Esophagus squamous epithelium (tissue), 5 donors: ENCODE data around the gene CBX5. TPM values are rescaled to one million over a fixed set of nuclear protein-coding genes. Genes with fewer than 3 reads are reported as not detected.

Source experiments
- DNase-seq: peaks from one replicate; lab custom pipeline; 2025; lab: John Stamatoyannopoulos, UW
- H3K27ac ChIP-seq, 4 donors: fragments of 200-600 bp; sonication (generic); one replicate each; pipeline ENCODE4 v1.5.1; 2016 to 2019; ENCODE audit warnings: mild to moderate bottlenecking in 1 of 4
- H3K27me3 ChIP-seq, 4 donors: fragments of 200-600 bp; sonication (generic); 1 replicate in 3 of 4; 2 replicates in 1 of 4; pipeline versions ENCODE4 v1.5.1 to v1.6.0; 2017 to 2021; ENCODE audit warnings: antibody characterized with exemption in 1 of 4
- H3K36me3 ChIP-seq, 3 donors: fragments of 200-600 bp; sonication (generic); one replicate each; pipeline ENCODE4 v1.5.1; 2016 to 2019
- H3K4me1 ChIP-seq, 3 donors: fragments of 200-600 bp; sonication (generic); one replicate each; pipeline ENCODE4 v1.5.1; 2017 to 2019
- H3K4me3 ChIP-seq, 4 donors: fragments of 200-600 bp; sonication (generic); 1 replicate in 3 of 4; 2 replicates in 1 of 4; pipeline ENCODE4 v1.5.1; 2016 to 2019; ENCODE audit warnings: mild to moderate bottlenecking in 2 of 4, moderate library complexity in 1 of 4
- H3K9me3 ChIP-seq, 3 donors: fragments of 200-600 bp; sonication (generic); one replicate each; pipeline ENCODE4 v1.5.1; 2016 to 2019
- CTCF ChIP-seq, 6 experiments: fragments of 450-650 bp in 4 of 6; fragments of 200-600 bp in 2 of 6; sonication (generic) in 2 of 6; IDR thresholded peaks; one replicate each; pipeline ENCODE4 v1.5.1; 2016 to 2019; ENCODE audit warnings: antibody characterized with exemption in 6 of 6, mild to moderate bottlenecking in 4 of 6, moderate library complexity in 4 of 6
- POLR2A ChIP-seq, 4 donors: fragments of 450-650 bp; IDR thresholded peaks; one replicate each; pipeline ENCODE4 v1.6.1; 2017; ENCODE audit warnings: antibody characterized with exemption in 4 of 4, mild to moderate bottlenecking in 4 of 4, moderate library complexity in 3 of 4
- WGBS, 2 donors: methylation state at CpG; one replicate each; pipeline ENCODE4 v1.1.5; 2018; 5-methylcytosine and 5-hydroxymethylcytosine counted together
- intact Hi-C: fragments of 100-400 bp; cut with DNase I; formaldehyde crosslinking; loops from one replicate; pipeline ENCODE4 v1.15.0; 2022
- total RNA-seq, 4 donors: library from RNA; depleted of rRNA; stranded (reverse); fragments of >200 nt; gene quantifications; one replicate each; pipeline ENCODE4 v1.1.0, GENCODE V29; 2016
- donor health status: DM: yes; HTN: yes; CAD: no.

Gene CBX5
- total RNA-seq, 4 donors from 2014 or later: 13.2 to 29.9 (median 23.7) TPM

GRCh38 chr12:54261815-54262402 is 18.0 kb downstream of the CBX5 start:
- Histone ChIP-seq H3K4me3 (no peak overlapping the region), H3K27me3 (no peaks in the 10 kb centered on the region), H3K4me1 (peaks cover 0 to 51% (median 5%) of the 10 kb centered on the region in 3 donors), H3K9me3 (no peaks in the 10 kb centered on the region), H3K36me3 (peaks cover 0 to 7% (median 4%) of the 10 kb centered on the region in 3 donors), H3K27ac (no peak overlapping the region)
- intact Hi-C loops: no loop called here
- DNase-seq: no peak
- TF ChIP-seq CTCF (IDR thresholded peaks at IDR 0.05) (no peak), POLR2A (IDR thresholded peaks at IDR 0.05) (no peak)
- 64 to 67% methylated on average over 5 of the region's 5 CpGs for WGBS, 2 donors

- no peak for DNase-seq
- H3K4me1 ChIP-seq: peaks cover 0 to 51% (median 5%) of the 10 kb centered on the region in 3 donors
- H3K9me3 ChIP-seq: no peaks in the 10 kb centered on the region
- WGBS, 2 donors: 22% methylated on average over 7 to 9 of the region's 11 CpGs
- peak overlapping the region in 3 of 4 donors; percentile 27 to 61 (median 37) for H3K4me3 ChIP-seq
- H3K27me3 ChIP-seq: no peaks in the 10 kb centered on the region
- H3K27ac ChIP-seq: peak overlapping the region in 3 of 4 donors; percentile 60 to 69 (median 66)
- TF ChIP-seq POLR2A (IDR thresholded peaks at IDR 0.05) (no peak), CTCF (IDR thresholded peaks at IDR 0.05) (no peak)
- intact Hi-C loops: no loop called here
- H3K36me3 ChIP-seq: peaks cover 0 to 32% (median 4%) of the 10 kb centered on the region in 3 donors
Observed at GRCh38 chr12:54259194-54260011, 20.5 kb downstream of the CBX5 start.

GRCh38 chr12:54258201-54258681 is 21.7 kb downstream of the CBX5 start:
- Histone ChIP-seq H3K4me3 (no peak overlapping the region), H3K27ac (peak overlapping the region in 2 of 4 donors; percentile 60 to 66), H3K4me1 (peaks cover 0 to 51% (median 5%) of the 10 kb centered on the region in 3 donors), H3K9me3 (no peaks in the 10 kb centered on the region), H3K27me3 (no peaks in the 10 kb centered on the region), H3K36me3 (peaks cover 0 to 43% (median 4%) of the 10 kb centered on the region in 3 donors)
- no peak for DNase-seq
- no peak for TF ChIP-seq CTCF (IDR thresholded peaks at IDR 0.05)
- no peak for TF ChIP-seq POLR2A (IDR thresholded peaks at IDR 0.05)
- intact Hi-C loops: no loop called here

GRCh38 chr12:54257332-54257731 is 22.6 kb downstream of the CBX5 start:
- WGBS, 2 donors: 89 to 91% methylated on average over 7 to 8 of the region's 8 CpGs
- DNase-seq: no peak
- Histone ChIP-seq H3K27ac (no peak overlapping the region), H3K9me3 (no peaks in the 10 kb centered on the region), H3K27me3 (no peaks in the 10 kb centered on the region), H3K4me3 (no peak overlapping the region), H3K36me3 (peaks cover 0 to 52% (median 4%) of the 10 kb centered on the region in 3 donors), H3K4me1 (peaks cover 0 to 46% (median 5%) of the 10 kb centered on the region in 3 donors)
- intact Hi-C loops: no loop called here
- TF ChIP-seq POLR2A (IDR thresholded peaks at IDR 0.05): no peak
- no peak for TF ChIP-seq CTCF (IDR thresholded peaks at IDR 0.05)

- DNase-seq: no peak
- Histone ChIP-seq H3K4me3 (no peak overlapping the region), H3K36me3 (peaks cover 0 to 84% (median 9%) of the 10 kb centered on the region in 3 donors), H3K9me3 (no peaks in the 10 kb centered on the region), H3K27me3 (no peaks in the 10 kb centered on the region), H3K27ac (no peak overlapping the region), H3K4me1 (peaks cover 0 to 5% (median 0%) of the 10 kb centered on the region in 3 donors)
- TF ChIP-seq POLR2A (IDR thresholded peaks at IDR 0.05): no peak
- no peak for TF ChIP-seq CTCF (IDR thresholded peaks at IDR 0.05)
- 81 to 86% methylated on average over 4 of the region's 4 CpGs for WGBS, 2 donors
- intact Hi-C loops: no loop called here
Observed at GRCh38 chr12:54253240-54253639, 26.7 kb downstream of the CBX5 start.
